Measurements from ENCODE around the gene MKI67.

The MKI67 gene

DNA sequence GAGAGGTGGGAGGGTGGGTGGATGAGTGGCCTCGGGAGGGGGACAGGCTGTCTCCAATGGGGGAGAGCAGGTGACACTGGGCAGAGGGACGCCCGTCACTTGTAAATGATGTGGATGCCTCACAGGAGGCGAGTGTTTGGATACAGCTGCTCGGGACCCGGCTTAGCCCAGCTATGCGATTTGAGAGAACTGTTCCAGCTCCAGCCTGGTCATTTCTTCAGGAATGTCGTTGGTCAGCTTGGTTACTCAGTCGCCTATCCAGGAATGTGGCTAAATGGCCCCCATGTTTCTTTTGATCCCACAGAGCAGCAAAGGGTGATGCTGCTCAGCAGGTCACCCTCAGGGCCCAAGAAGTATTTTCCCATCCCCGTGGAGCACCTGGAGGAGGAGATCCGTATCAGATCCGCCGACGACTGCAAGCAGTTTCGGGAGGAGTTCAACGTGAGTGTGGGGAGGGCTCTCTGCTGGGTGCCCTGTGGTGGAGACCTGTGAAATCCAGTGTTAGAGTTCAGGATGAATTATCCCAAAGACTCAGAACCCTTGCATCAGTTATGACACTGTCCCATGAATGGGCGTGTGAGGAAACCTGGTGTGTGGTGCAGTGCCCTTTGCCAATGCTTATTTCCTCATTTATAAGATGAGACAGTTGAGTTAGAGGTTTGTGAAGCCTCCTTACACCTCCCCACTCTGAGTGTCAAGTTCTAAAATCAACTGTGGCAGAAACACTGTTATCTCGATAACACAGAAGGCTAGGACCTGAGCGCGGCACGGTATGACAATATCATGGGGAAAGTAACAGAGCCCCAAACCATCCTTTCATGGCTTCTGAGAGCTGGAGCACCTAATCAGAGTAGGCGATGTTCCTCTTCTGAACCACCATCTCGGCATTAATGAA is 76.8 kb downstream of the MKI67 start:
- no peak for DNase-seq (ENCODE audit: low spot score)

DNA sequence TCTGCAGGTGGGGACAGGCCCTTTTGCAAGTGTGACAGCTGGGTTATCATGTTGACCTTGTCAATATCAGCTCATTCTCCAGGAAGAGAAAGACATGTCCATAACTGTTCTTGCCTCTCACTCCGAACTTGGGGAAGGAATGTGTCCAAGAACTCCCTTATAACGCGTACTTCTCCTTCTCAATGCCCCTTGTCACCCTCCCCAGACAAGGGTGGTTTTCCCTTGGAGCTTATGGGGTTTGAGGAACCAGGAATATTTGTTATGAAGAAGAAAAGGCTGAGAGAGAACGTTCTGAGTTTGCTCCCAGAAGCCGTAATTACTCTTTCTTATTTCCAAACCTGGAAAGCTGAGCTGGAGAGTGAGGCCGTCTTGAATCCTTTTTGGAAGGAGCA is 77.4 kb downstream of the MKI67 start:
- DNase-seq (ENCODE audit: low spot score), result no peak

DNA sequence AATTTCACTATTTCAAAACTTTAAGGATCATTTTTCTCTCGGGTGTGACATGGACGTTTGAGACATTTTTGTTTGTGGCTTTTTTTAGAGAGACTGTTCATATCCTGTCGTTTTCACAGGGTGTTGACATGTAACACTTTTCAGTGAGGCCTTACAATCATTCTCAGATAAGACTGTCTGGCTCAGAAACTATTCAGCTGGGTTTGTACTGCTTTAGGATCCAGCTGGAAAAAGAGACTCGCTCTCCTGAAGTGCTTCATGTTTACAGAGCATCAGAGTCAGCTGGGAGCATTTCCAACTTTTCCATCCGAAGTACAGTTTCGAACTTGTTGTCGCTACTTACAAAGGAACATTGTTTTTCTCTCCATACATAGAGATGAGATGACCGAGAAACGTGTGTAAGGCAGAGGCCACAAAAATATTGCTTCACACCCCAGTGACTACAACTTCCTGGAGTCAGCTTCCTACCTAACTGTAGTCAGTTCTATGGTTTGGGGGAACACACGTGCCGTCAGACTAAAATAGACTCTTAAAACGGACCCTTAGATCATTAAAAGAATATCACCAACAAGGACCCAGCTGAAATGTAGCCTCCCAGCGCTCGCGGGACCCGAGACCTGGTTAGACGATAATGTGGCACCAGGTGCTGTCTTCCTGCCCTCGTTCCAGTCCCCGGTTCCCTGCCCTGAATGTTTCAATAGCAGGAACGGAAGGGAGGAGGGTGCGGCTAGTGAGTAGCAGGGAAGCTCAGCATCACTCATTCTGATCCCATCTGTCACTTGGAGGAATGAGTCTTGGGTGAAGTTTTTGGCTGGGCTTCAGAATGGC is 78.0 kb downstream of the MKI67 start:
- DNase-seq (ENCODE audit: low spot score), result peak; percentile 69

DNA sequence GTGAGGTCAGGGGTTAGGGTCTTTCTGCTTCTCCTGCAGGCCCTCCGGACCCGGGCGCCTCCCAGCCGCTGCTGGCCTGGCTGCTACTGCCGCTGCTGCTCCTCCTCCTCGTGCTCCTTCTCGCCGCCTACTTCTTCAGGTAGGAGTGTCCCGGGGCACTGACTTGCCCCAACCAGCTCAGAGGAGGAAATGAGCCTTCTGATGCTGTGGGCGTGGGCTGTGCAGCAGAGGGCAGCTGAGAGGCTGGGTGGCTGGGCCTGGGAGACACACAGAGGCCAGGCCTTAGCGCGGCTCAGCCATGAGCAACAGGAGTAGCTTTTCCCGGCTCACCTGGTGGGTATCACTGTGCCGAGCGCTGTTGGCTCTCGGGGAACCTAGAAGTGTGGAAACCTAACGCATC is 78.9 kb downstream of the MKI67 start:
- peak; percentile 93 for DNase-seq (ENCODE audit: low spot score)

DNA sequence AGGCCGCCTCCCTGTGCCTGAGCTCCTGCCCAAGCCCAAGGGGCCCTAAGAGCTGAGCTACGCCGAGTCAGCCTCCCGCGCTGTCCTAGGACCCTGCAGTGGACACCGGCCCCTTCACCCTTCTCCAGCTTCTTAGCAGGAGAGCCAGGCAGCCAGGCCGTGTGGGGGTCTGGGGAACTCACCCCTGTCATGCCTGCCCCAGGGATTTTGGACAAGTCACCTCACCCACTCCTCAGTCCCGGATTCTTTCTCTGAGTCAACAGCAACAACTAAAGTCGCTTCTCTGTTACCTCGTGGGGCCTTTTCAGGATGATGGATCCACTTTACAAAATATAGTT is 79.3 kb downstream of the MKI67 start:
- DNase-seq (ENCODE audit: low spot score), result no peak
